H1 (cell line): ENCODE results near the gene KIF26A. TPM values are rescaled to one million over a fixed set of nuclear protein-coding genes. Genes with fewer than 3 reads are reported as not detected.

ENCODE experiments used
- CTCF ChIA-PET: fragments of 300-600 bp; sonication (Branson Sonifier 250); formaldehyde crosslinking; loops from one replicate; lab custom pipeline; 2021; ENCODE audit not compliant: partially characterized antibody; lab: Charles Lee
- POLR2A ChIA-PET: fragments of 300-600 bp; sonication (Branson Sonifier 250); formaldehyde crosslinking; loops from one replicate; lab custom pipeline; 2021; ENCODE audit warnings: inconsistent platforms; ENCODE audit not compliant: partially characterized antibody; lab: Charles Lee
- DNase-seq, 2 experiments: peaks; one replicate each; pipeline versions ENCODE4 v3.0.0 to v3.0.0-alpha.2; 2010 to 2022; ENCODE audit warnings: low spot score in 2 of 2, low read depth in 1 of 2, mixed read lengths in 1 of 2
- FAIRE-seq: peaks from 2 replicates; lab custom pipeline; 2011; peaks lifted over from hg19 to GRCh38; lab: Jason Lieb, UNC
- H2AFZ ChIP-seq: 2 replicates; pipeline ENCODE4 v1.8.1; 2012; ENCODE audit warnings: low read length, inconsistent platforms
- H2AK5ac ChIP-seq: 2 replicates; pipeline ENCODE4 v1.6.1; 2013; ENCODE audit warnings: low read depth, low read length
- H2BK120ac ChIP-seq: replicated peaks from 2 replicates; pipeline ENCODE3; 2013; ENCODE audit warnings: low read depth, low read length, inconsistent platforms
- H2BK12ac ChIP-seq: 2 replicates; pipeline ENCODE4 v1.6.1; 2013; ENCODE audit warnings: low read depth, low read length
- H2BK15ac ChIP-seq: 2 replicates; pipeline ENCODE4 v1.6.1; 2013; ENCODE audit warnings: low read length
- H2BK20ac ChIP-seq: 2 replicates; pipeline ENCODE4 v1.6.1; 2013; ENCODE audit warnings: low read length
- H2BK5ac ChIP-seq: 2 replicates; pipeline ENCODE4 v1.6.1; 2013; ENCODE audit warnings: low read depth, low read length
- H3K14ac ChIP-seq: 2 replicates; pipeline ENCODE4 v1.6.1; 2013; ENCODE audit warnings: inconsistent platforms; ENCODE audit not compliant: insufficient read length
- H3K18ac ChIP-seq: 2 replicates; pipeline ENCODE4 v1.6.1; 2013; ENCODE audit warnings: low read length; ENCODE audit errors: extremely low read depth
- H3K23ac ChIP-seq: 2 replicates; pipeline ENCODE4 v1.6.1; 2013; ENCODE audit warnings: inconsistent platforms; ENCODE audit not compliant: insufficient read length
- H3K23me2 ChIP-seq: 2 replicates; pipeline ENCODE4 v1.6.1; 2013; ENCODE audit warnings: low read depth, low read length
- H3K27ac ChIP-seq: 2 replicates; pipeline ENCODE4 v1.6.1; 2011; ENCODE audit warnings: low read depth, low read length, inconsistent platforms
- H3K27me3 ChIP-seq, 4 experiments: replicated peaks in 1 of 4; 1 replicate in 1 of 4; 2 replicates in 3 of 4; pipeline versions ENCODE4 v1.6.1 to v1.8.1; 2011 to 2013; ENCODE audit warnings: low read length in 3 of 4, mild to moderate bottlenecking in 3 of 4, inconsistent platforms in 2 of 4, mixed read lengths in 2 of 4, moderate library complexity in 1 of 4; ENCODE audit not compliant: control insufficient read depth in 3 of 4, insufficient read depth in 3 of 4; ENCODE audit errors: extremely low read depth in 1 of 4
- H3K36me3 ChIP-seq, 4 experiments: 2 replicates each; pipeline versions ENCODE4 v1.6.1 to v1.8.1; 2011 to 2013; ENCODE audit warnings: mild to moderate bottlenecking in 4 of 4, low read length in 3 of 4, moderate library complexity in 2 of 4, control low read depth in 1 of 4, inconsistent platforms in 1 of 4; ENCODE audit not compliant: insufficient read depth in 4 of 4, control insufficient read depth in 2 of 4
- H3K4ac ChIP-seq: replicated peaks from 2 replicates; pipeline ENCODE3; 2013; ENCODE audit warnings: low read length, low read depth, mixed read lengths, inconsistent platforms; ENCODE audit not compliant: insufficient read length
- H3K4me1 ChIP-seq, 4 experiments: replicated peaks in 1 of 4; 1 replicate in 1 of 4; 2 replicates in 3 of 4; pipeline versions ENCODE4 v1.6.1 to v1.8.1; 2011 to 2013; ENCODE audit warnings: low read length in 3 of 4, inconsistent platforms in 2 of 4, mixed read lengths in 1 of 4; ENCODE audit not compliant: insufficient read depth in 4 of 4, control insufficient read depth in 3 of 4
- H3K4me2 ChIP-seq, 2 experiments: 2 replicates each; pipeline versions ENCODE4 v1.6.1 to v1.8.1; 2011 to 2013; ENCODE audit warnings: low read depth in 2 of 2, low read length in 2 of 2, control low read depth in 1 of 2, inconsistent platforms in 1 of 2, mild to moderate bottlenecking in 1 of 2; ENCODE audit not compliant: insufficient read depth in 1 of 2
- H3K4me3 ChIP-seq, 4 experiments: fragments of 200-600, 300-600 bp in 1 of 4; sonication (generic), shearing (Covaris generic), sonication (Bioruptor Twin) in 1 of 4; 2 replicates each; pipeline versions ENCODE4 v1.5.1 to v1.8.1; 2011 to 2016; ENCODE audit warnings: low read length in 4 of 4, low read depth in 3 of 4, control low read depth in 2 of 4, inconsistent platforms in 2 of 4, mild to moderate bottlenecking in 2 of 4, mixed read lengths in 1 of 4, moderate library complexity in 1 of 4; ENCODE audit not compliant: insufficient read depth in 2 of 4; ENCODE audit errors: extremely low read depth in 1 of 4
- H3K56ac ChIP-seq: replicated peaks from 2 replicates; pipeline ENCODE3; 2013; ENCODE audit warnings: low read depth, mild to moderate bottlenecking, mixed read lengths, low read length, inconsistent platforms; ENCODE audit not compliant: insufficient read length
- H3K79me1 ChIP-seq: 2 replicates; pipeline ENCODE4 v1.6.1; 2013; ENCODE audit warnings: low read depth, low read length, control low read depth
- H3K79me2 ChIP-seq, 2 experiments: 2 replicates each; pipeline versions ENCODE4 v1.6.1 to v1.8.1; 2012 to 2013; ENCODE audit warnings: low read length in 2 of 2, mild to moderate bottlenecking in 2 of 2, inconsistent platforms in 1 of 2; ENCODE audit not compliant: insufficient read depth in 2 of 2, control insufficient read depth in 1 of 2
- H3K9ac ChIP-seq, 4 experiments: replicated peaks in 1 of 4; 1 replicate in 1 of 4; 2 replicates in 3 of 4; pipeline versions ENCODE4 v1.6.1 to v1.8.1; 2011 to 2013; ENCODE audit warnings: low read depth in 3 of 4, low read length in 3 of 4, control low read depth in 2 of 4, mild to moderate bottlenecking in 2 of 4, moderate library complexity in 2 of 4, inconsistent platforms in 1 of 4; ENCODE audit errors: extremely low read depth in 1 of 4
- H3K9me3 ChIP-seq, 2 experiments: 2 replicates each; pipeline versions ENCODE4 v1.6.1 to v1.8.1; 2012 to 2013; ENCODE audit warnings: mild to moderate bottlenecking in 2 of 2, moderate library complexity in 2 of 2, control low read depth in 1 of 2, inconsistent platforms in 1 of 2, low read depth in 1 of 2, low read length in 1 of 2, mixed read lengths in 1 of 2; ENCODE audit not compliant: insufficient read depth in 2 of 2
- H4K20me1 ChIP-seq, 2 experiments: replicated peaks in 1 of 2; 2 replicates each; pipeline versions ENCODE3 to v1.8.1; 2011 to 2013; ENCODE audit warnings: inconsistent platforms in 2 of 2, low read length in 2 of 2, mild to moderate bottlenecking in 1 of 2; ENCODE audit not compliant: insufficient read depth in 2 of 2, control insufficient read depth in 1 of 2
- H4K5ac ChIP-seq: 2 replicates; pipeline ENCODE4 v1.6.1; 2013; ENCODE audit warnings: low read length, low read depth, mixed read lengths, inconsistent platforms; ENCODE audit not compliant: insufficient read length
- H4K8ac ChIP-seq: 2 replicates; pipeline ENCODE4 v1.8.0; 2013; ENCODE audit warnings: mild to moderate bottlenecking, moderate library complexity, low read length, inconsistent platforms; ENCODE audit not compliant: insufficient read depth; ENCODE audit errors: extremely low read depth
- H4K91ac ChIP-seq: replicated peaks from 2 replicates; pipeline ENCODE3; 2013; ENCODE audit warnings: low read length, mixed read lengths, inconsistent platforms; ENCODE audit not compliant: insufficient read length
- CREB1 ChIP-seq: IDR thresholded peaks from 2 replicates; pipeline ENCODE4 v1.6.1; 2012; ENCODE audit warnings: inconsistent platforms
- CTCF ChIP-seq, 3 experiments: IDR thresholded peaks; 1 replicate in 2 of 3; 2 replicates in 1 of 3; pipeline versions ENCODE4 v1.5.1 to v1.6.1; 2011; ENCODE audit warnings: low read length in 3 of 3, mild to moderate bottlenecking in 3 of 3, inconsistent platforms in 2 of 3, low read depth in 1 of 3, moderate library complexity in 1 of 3; ENCODE audit not compliant: insufficient read depth in 1 of 3; ENCODE audit errors: control extremely low read depth in 1 of 3
- EZH2 ChIP-seq: fragments of 200-600 bp; sonication (generic); IDR thresholded peaks from 2 replicates; pipeline ENCODE4 v1.7.1; 2012; ENCODE audit warnings: low read depth, mild to moderate bottlenecking, moderate library complexity, low read length, inconsistent platforms; ENCODE audit not compliant: severe bottlenecking
- JUN ChIP-seq: IDR thresholded peaks from 2 replicates; pipeline ENCODE4 v1.6.1; 2011; ENCODE audit warnings: low read depth, mild to moderate bottlenecking, improper control_type of control experiment, low read length
- RBBP5 ChIP-seq: IDR thresholded peaks from 2 replicates; pipeline ENCODE4 v1.7.1; 2012; ENCODE audit warnings: low read depth, mild to moderate bottlenecking, inconsistent platforms, low read length, moderate library complexity, borderline replicate concordance
- SIN3A ChIP-seq, 2 experiments: IDR thresholded peaks in 1 of 2; conservative IDR thresholded peaks in 1 of 2; 2 replicates each; pipeline ENCODE4 v1.6.1; 2011 to 2012; ENCODE audit warnings: low read length in 2 of 2, improper control_type of control experiment in 1 of 2, low read depth in 1 of 2, mild to moderate bottlenecking in 1 of 2
- SP1 ChIP-seq: IDR thresholded peaks from 2 replicates; pipeline ENCODE4 v1.6.1; 2011; ENCODE audit warnings: low read depth, low read length
- SP2 ChIP-seq: IDR thresholded peaks from 2 replicates; pipeline ENCODE4 v1.6.1; 2012; ENCODE audit warnings: mild to moderate bottlenecking, low read length, inconsistent platforms
- TAF1 ChIP-seq: IDR thresholded peaks from 2 replicates; pipeline ENCODE4 v1.6.1; 2011; ENCODE audit warnings: mild to moderate bottlenecking, low read depth, low read length
- WGBS, 2 experiments: shearing (Covaris generic) in 1 of 2; methylation state at CpG; one replicate each; pipeline versions ENCODE4 v1.1.6 to v1.1.7; 2013 to 2015; ENCODE audit warnings: low lambda C conversion rate in 2 of 2, mixed read lengths in 2 of 2, inconsistent platforms in 1 of 2, low coverage in 1 of 2, missing lambda C conversion rate in 1 of 2; ENCODE audit not compliant: insufficient replicate concordance in 2 of 2, insufficient coverage in 1 of 2, insufficient read length in 1 of 2; ENCODE audit errors: extremely low coverage in 1 of 2, missing lambda C conversion rate in 1 of 2; 5-methylcytosine and 5-hydroxymethylcytosine counted together
- polyA plus RNA-seq, 7 experiments: library from polyadenylated mRNA; depleted of rRNA in 3 of 7; stranded (reverse) in 5 of 7; unstranded in 2 of 7; fragments of >200 nt in 5 of 7; fragments of 200-250 nt in 2 of 7; gene quantifications; 1 replicate in 5 of 7; 2 replicates in 1 of 7; 4 replicates in 1 of 7; pipeline versions ENCODE4 v1.2.1 to v1.2.3, GENCODE V29; 2011 to 2013; ENCODE audit warnings: missing spikeins in 2 of 7, mixed read lengths in 2 of 7
- total RNA-seq: library from RNA; stranded (reverse); fragmentation: NEBNext Ultra II Directional; extraction: Animal tissue kit (Norgen Biotek cat#: 25700); gene quantifications from 2 replicates; pipeline ENCODE4 v1.2.1, GENCODE V29; 2021
- TF ChIP-seq, protein P1 (sequence below): IDR thresholded peaks from 2 replicates; pipeline ENCODE4 v1.6.1; 2012; ENCODE audit warnings: low read length, inconsistent platforms

Gene KIF26A
- total and polyA plus RNA-seq, 2 of the 8 experiments (the other 6 are each of a cell fraction or from before 2014, with no cell fraction given), result 11.5 to 41.6 TPM

DNA sequence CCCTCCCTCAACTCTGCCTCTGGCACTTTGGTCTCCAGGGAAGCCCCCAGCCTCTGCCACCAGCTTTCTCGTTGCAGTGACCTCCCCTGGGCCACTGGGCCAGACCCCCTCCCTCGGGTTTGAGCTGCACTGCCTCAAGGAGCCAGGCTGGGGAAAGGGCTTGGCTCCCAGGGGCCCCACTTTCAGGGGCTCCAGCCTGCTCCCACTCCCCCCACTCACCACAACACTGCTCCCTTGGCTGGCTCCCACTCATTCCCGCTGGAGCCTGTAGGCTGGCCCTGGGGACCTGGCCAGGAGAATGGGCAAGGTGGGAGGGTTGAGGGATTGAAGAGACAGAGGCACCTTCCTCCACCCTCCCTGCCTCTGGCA lies 19.3 kb upstream of the KIF26A start:
- Histone ChIP-seq H3K4me3 (no peak overlapping the region), H3K9ac (no peak overlapping the region), H3K36me3 (no peaks in the 10 kb centered on the region; a peak in 1 of 8 replicates), H4K8ac (no peak overlapping the region), H2BK120ac (no peak overlapping the region), H3K27ac (no peak overlapping the region), H2BK20ac (no peak overlapping the region), H3K4ac (no peak overlapping the region), H2AFZ (no peak overlapping the region), H3K18ac (no peak overlapping the region), H3K27me3 (peaks cover 17 to 39% (median 29%) of the 10 kb centered on the region in 4 experiments), H3K23me2 (peaks cover 12% of the 10 kb centered on the region; the same call in 1 of the 2 replicates), H2BK12ac (no peak overlapping the region), H3K14ac (no peak overlapping the region), H4K91ac (no peak overlapping the region), H3K79me2 (no peaks in the 10 kb centered on the region), H4K20me1 (no peaks in the 10 kb centered on the region), H4K5ac (no peak overlapping the region), H3K79me1 (no peaks in the 10 kb centered on the region), H3K9me3 (0 out of 4 replicates have a peak, but pooled peaks cover 0 to 4% of the 10 kb centered on the region in 2 experiments), H3K23ac (no peak overlapping the region), H2AK5ac (no peak overlapping the region), H3K4me1 (peaks cover 0 to 11% (median 3%) of the 10 kb centered on the region in 4 experiments; a peak in 6 of 7 replicates), H3K56ac (no peak overlapping the region), H3K4me2 (no peak overlapping the region), H2BK5ac (no peak overlapping the region), H2BK15ac (no peak overlapping the region)
- POLR2A ChIA-PET, result no interaction called here
- 88% methylated on average over 3 of the region's 3 CpGs; no CpG with 5 or more reads in 1 of the 2 experiments for WGBS, 2 experiments
- DNase-seq (peak in 1 of 2 experiments; percentile 40), FAIRE-seq (no peak)
- CTCF ChIA-PET, result interaction anchor here (0.8 to 3.8 kb wide), 8 partner anchors 11 to 222 kb away, joined by 3 to 18 read pairs (median 4); no protein-coding TSS in a partner anchor
- TF ChIP-seq EZH2, result no peak
- no peak for TF ChIP-seq CREB1
- TF ChIP-seq SP1, result no peak
- no peak for TF ChIP-seq CTCF (IDR thresholded peaks at IDR 0.05; ENCODE audit: control extremely low read depth in 1 of 3, insufficient read depth in 1 of 3, low read depth in 1 of 3, low read length in 3 of 3)
- no peak for TF ChIP-seq JUN
- TF ChIP-seq TAF1, result no peak
- TF ChIP-seq, protein P1, sequence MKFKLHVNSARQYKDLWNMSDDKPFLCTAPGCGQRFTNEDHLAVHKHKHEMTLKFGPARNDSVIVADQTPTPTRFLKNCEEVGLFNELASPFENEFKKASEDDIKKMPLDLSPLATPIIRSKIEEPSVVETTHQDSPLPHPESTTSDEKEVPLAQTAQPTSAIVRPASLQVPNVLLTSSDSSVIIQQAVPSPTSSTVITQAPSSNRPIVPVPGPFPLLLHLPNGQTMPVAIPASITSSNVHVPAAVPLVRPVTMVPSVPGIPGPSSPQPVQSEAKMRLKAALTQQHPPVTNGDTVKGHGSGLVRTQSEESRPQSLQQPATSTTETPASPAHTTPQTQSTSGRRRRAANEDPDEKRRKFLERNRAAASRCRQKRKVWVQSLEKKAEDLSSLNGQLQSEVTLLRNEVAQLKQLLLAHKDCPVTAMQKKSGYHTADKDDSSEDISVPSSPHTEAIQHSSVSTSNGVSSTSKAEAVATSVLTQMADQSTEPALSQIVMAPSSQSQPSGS, result no peak
- TF ChIP-seq RBBP5, result no peak
- no peak for TF ChIP-seq SIN3A (conservative IDR thresholded peaks at IDR 0.05 in 1 of 2, IDR thresholded peaks at IDR 0.05 in 1 of 2; ENCODE audit: low read depth in 1 of 2, low read length in 2 of 2)
- no peak for TF ChIP-seq SP2
